Thyroid gland (tissue), 4 donors: ENCODE data around the gene ARFGEF3. TPM values are rescaled to one million over a fixed set of nuclear protein-coding genes. Genes with fewer than 3 reads are reported as not detected.
"Not testable (repeated sequence)": the region's sequence is repeated elsewhere in the genome, so short reads cannot be mapped to it uniquely, and the experiment has no call there.

ENCODE experiments used
- DNase-seq, 2 donors: peaks; one replicate each; pipeline ENCODE4 v3.0.0-alpha.2; 2019
- H3K27ac ChIP-seq, 3 donors: fragments of 200-600 bp; sonication (generic); 1 replicate in 2 of 3; 2 replicates in 1 of 3; pipeline ENCODE4 v1.5.1; 2016 to 2019; ENCODE audit warnings: mild to moderate bottlenecking in 1 of 3, moderate library complexity in 1 of 3
- H3K27me3 ChIP-seq: fragments of 200-600 bp; sonication (generic); one replicate; pipeline ENCODE4 v1.5.1; 2019
- H3K36me3 ChIP-seq, 2 donors: fragments of 200-600 bp; sonication (generic); one replicate each; pipeline ENCODE4 v1.5.1; 2016 to 2019
- H3K4me1 ChIP-seq, 2 donors: fragments of 200-600 bp; sonication (generic); one replicate each; pipeline ENCODE4 v1.5.1; 2017 to 2019
- H3K4me3 ChIP-seq, 3 donors: fragments of 200-600 bp; sonication (generic); replicated peaks in 1 of 3; 1 replicate in 2 of 3; 2 replicates in 1 of 3; pipeline ENCODE4 v1.5.1; 2016; ENCODE audit warnings: mild to moderate bottlenecking in 1 of 3
- H3K9me3 ChIP-seq: fragments of 200-600 bp; sonication (generic); one replicate; pipeline ENCODE4 v1.5.1; 2017
- CTCF ChIP-seq, 6 experiments: fragments of 200-600 bp in 3 of 6; fragments of 450-650 bp in 3 of 6; sonication (generic) in 3 of 6; IDR thresholded peaks; one replicate each; pipeline ENCODE4 v1.5.1; 2016 to 2019; ENCODE audit warnings: antibody characterized with exemption in 6 of 6, mild to moderate bottlenecking in 2 of 6, inconsistent platforms in 1 of 6, moderate library complexity in 1 of 6
- POLR2A ChIP-seq, 2 donors: fragments of 450-650 bp; IDR thresholded peaks; one replicate each; pipeline ENCODE4 v1.6.1; 2017; ENCODE audit warnings: antibody characterized with exemption in 2 of 2, mild to moderate bottlenecking in 2 of 2, moderate library complexity in 1 of 2
- WGBS, 2 donors: methylation state at CpG; one replicate each; pipeline ENCODE4 v1.1.5; 2017; 5-methylcytosine and 5-hydroxymethylcytosine counted together
- intact Hi-C: fragments of 100-400 bp; cut with DNase I; formaldehyde crosslinking; loops from one replicate; pipeline ENCODE4 v1.15.1; 2023
- total RNA-seq, 4 donors: library from RNA; depleted of rRNA; stranded (reverse); fragments of >200 nt; gene quantifications; one replicate each; pipeline ENCODE4 v1.2.3, GENCODE V29; 2016

The ARFGEF3 gene
- total RNA-seq, 4 donors from 2014 or later = 2.4 to 7.2 (median 4.4) TPM

DNA sequence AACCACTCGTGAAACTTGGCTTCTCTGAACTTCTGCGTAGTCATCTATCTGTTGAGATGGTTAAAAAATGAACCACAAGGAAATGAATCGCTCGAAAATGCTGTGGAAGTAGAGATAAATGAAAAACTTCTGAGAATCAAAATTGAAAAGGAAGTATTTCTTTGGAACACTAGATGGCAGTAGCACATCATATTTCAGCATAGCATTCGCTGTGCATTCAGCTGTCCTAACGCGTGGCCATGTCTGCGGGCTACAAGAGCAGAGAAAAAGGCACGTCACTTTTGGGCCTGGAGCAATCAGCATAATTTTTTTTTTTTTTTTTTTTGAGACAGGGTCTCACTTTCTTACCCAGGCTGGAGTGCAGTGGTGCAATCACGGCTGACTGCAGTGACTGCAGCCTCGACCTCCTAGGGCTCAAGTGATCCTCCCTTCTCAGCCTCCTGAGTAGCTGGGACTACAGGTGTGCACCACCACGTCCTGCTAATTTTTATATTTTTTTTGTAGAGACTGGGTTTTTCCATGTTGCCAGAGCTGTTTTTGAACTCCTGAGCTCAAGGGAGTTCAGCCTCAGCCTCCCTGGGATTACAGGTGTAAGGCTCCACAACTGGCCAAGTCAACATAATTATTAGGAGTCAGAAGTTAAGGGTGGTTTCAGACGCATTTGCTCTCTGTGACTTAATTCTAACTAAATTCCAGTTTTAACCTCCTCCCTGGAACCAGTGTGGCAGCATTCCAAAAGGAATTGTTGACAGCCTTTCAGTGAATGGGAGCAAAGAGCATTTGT is 45.7 kb upstream of the ARFGEF3 start:
- TF ChIP-seq POLR2A (IDR thresholded peaks at IDR 0.05) = no peak
- peak; percentile 26 to 90 (median 72) for TF ChIP-seq CTCF (IDR thresholded peaks at IDR 0.05)
- no peaks in the 10 kb centered on the region for H3K9me3 ChIP-seq
- H3K27ac ChIP-seq = no peak overlapping the region
- DNase-seq = peak; percentile 49 to 60
- no peaks in the 10 kb centered on the region for H3K27me3 ChIP-seq
- H3K4me1 ChIP-seq = no peaks in the 10 kb centered on the region
- WGBS, 2 donors = 19 to 21% methylated on average over 13 of the region's 13 CpGs
- no peak overlapping the region for H3K4me3 ChIP-seq
- intact Hi-C loops = loop anchor here (5.0 to 10.0 kb wide), 4 partner anchors 171 to 479 kb away; partner anchors contain the start of gene HEBP2
- H3K36me3 ChIP-seq = no peaks in the 10 kb centered on the region

DNA sequence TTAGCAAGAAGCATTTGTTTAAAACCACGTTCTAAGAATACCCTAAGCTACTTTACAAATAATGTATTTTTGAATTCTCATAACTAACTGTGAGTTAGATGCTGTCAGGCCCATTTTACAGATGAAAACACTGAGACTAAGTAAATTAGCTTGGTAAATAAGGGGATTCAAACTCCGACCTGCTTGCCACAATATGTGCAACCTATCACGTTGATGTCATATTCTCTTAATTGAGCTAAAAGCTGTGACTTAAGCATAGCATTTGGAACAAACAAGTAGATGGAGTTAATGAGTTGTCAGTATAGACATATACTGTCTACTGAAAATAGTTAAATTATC is 45.1 kb upstream of the ARFGEF3 start:
- Histone ChIP-seq H3K4me1 (no peaks in the 10 kb centered on the region), H3K27me3 (no peaks in the 10 kb centered on the region), H3K36me3 (no peaks in the 10 kb centered on the region), H3K9me3 (no peaks in the 10 kb centered on the region), H3K27ac (no peak overlapping the region), H3K4me3 (no peak overlapping the region)
- WGBS, 2 donors = 61 to 62% methylated on average over 3 of the region's 3 CpGs
- TF ChIP-seq CTCF (IDR thresholded peaks at IDR 0.05) = no peak
- TF ChIP-seq POLR2A (IDR thresholded peaks at IDR 0.05) = no peak
- no peak for DNase-seq
- intact Hi-C loops = loop anchor here (5.0 to 10.0 kb wide), 4 partner anchors 171 to 478 kb away; partner anchors contain the start of gene HEBP2

GRCh38 chr6:138117376-138117914 is 44.3 kb upstream of the ARFGEF3 start:
- no peak overlapping the region for H3K4me3 ChIP-seq
- DNase-seq = no peak
- H3K27me3 ChIP-seq = no peaks in the 10 kb centered on the region
- no peaks in the 10 kb centered on the region for H3K36me3 ChIP-seq
- TF ChIP-seq CTCF (IDR thresholded peaks at IDR 0.05) (no peak), POLR2A (IDR thresholded peaks at IDR 0.05) (no peak)
- H3K4me1 ChIP-seq = no peaks in the 10 kb centered on the region
- no peak overlapping the region for H3K27ac ChIP-seq
- intact Hi-C loops = loop anchor here (5.0 to 10.0 kb wide), 4 partner anchors 170 to 477 kb away; partner anchors contain the start of gene HEBP2
- 87 to 94% methylated on average over 8 of the region's 8 CpGs for WGBS, 2 donors
- H3K9me3 ChIP-seq = no peaks in the 10 kb centered on the region

DNA sequence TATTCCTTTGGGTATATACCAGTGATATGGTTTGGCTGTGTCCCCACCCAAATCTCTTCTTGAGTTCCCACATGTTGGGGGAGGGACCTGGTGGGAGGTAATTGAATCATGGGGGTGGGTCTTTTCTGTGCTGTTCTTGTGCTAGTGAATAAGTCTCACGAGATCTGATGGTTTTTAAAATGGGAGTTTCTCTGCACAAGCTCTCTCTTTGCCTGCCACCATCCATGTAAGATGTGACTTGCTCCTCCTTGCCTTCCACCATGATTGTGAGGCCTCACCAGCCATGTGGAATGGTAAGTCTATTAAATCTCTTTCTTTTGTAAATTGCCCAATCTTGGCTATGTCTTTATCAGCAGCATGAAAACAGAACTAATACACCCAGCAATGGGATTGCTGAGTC is 42.5 kb upstream of the ARFGEF3 start:
- 90 to 91% methylated on average over 1 of the region's 1 CpG for WGBS, 2 donors
- H3K4me3 ChIP-seq, H3K27me3 ChIP-seq, H3K4me1 ChIP-seq, H3K9me3 ChIP-seq, H3K27ac ChIP-seq, DNase-seq, H3K36me3 ChIP-seq: not testable (repeated sequence)
- intact Hi-C loops = loop anchor here (5.0 to 10.0 kb wide), 4 partner anchors 168 to 476 kb away; partner anchors contain the start of gene HEBP2

- intact Hi-C loops = loop anchor here (5.0 to 10.0 kb wide), 4 partner anchors 167 to 475 kb away; partner anchors contain the start of gene HEBP2
- TF ChIP-seq CTCF (IDR thresholded peaks at IDR 0.05) = no peak
- no peak for TF ChIP-seq POLR2A (IDR thresholded peaks at IDR 0.05)
- DNase-seq = no peak
These were observed 41.8 kb upstream of the ARFGEF3 start for GRCh38 chr6:138119976-138120375.

More at GRCh38 chr6:138119976-138120375, 41.8 kb upstream of the ARFGEF3 start:
- no peaks in the 10 kb centered on the region for H3K9me3 ChIP-seq
- H3K4me3 ChIP-seq = no peak overlapping the region
- no peaks in the 10 kb centered on the region for H3K4me1 ChIP-seq
- no peaks in the 10 kb centered on the region for H3K36me3 ChIP-seq
- no peak overlapping the region for H3K27ac ChIP-seq
- H3K27me3 ChIP-seq = no peaks in the 10 kb centered on the region
